Adipocyte (in vitro differentiated cells): ENCODE results near the gene ATG14.
A peak's percentile ranks its signal among the peaks of the same experiment; 100 is the strongest.

Source experiments
- DNase-seq: peaks from one replicate; pipeline ENCODE4 v3.0.0-alpha.2; 2015; ENCODE audit warnings: low read depth
- H3K27me3 ChIP-seq: replicated peaks from 2 replicates; pipeline ENCODE4 v1.7.0; 2013; ENCODE audit warnings: mild to moderate bottlenecking, low read length, moderate library complexity; ENCODE audit not compliant: control insufficient read depth, insufficient read depth
- H3K36me3 ChIP-seq: 2 replicates; pipeline ENCODE4 v1.7.0; 2013; ENCODE audit warnings: low read length, mild to moderate bottlenecking, moderate library complexity; ENCODE audit not compliant: control insufficient read depth, insufficient read depth, severe bottlenecking
- H3K4me1 ChIP-seq: 2 replicates; pipeline ENCODE4 v1.7.0; 2013; ENCODE audit warnings: mild to moderate bottlenecking, low read length, moderate library complexity; ENCODE audit not compliant: control insufficient read depth, insufficient read depth
- H3K4me3 ChIP-seq: 2 replicates; pipeline ENCODE4 v1.7.0; 2013; ENCODE audit warnings: mild to moderate bottlenecking, low read length, moderate library complexity
- H3K9ac ChIP-seq: 2 replicates; pipeline ENCODE4 v1.7.0; 2013; ENCODE audit warnings: mild to moderate bottlenecking, low read length, moderate library complexity
- H3K9me3 ChIP-seq: 2 replicates; pipeline ENCODE4 v1.7.0; 2013; ENCODE audit warnings: mild to moderate bottlenecking, low read length, moderate library complexity; ENCODE audit not compliant: control insufficient read depth

The ATG14 gene

DNA sequence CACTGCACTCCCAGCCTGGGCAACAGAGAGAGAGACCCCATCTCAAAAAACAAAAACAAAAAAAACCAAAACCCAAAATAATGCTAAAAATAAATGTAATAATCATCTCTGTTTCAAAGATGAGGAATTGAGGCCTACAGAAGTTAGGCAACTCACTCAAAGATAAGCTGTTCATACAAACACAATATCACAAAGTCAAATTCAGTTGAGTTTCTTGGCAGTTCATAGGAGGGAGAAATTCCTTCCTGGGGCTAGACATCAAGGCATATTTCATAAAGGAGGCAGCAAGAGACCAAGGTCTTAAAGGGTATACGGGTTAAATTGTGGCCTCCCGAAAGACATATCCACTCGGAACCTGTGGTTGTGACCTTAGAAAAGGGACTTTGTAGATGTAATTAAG is 37.5 kb upstream of the ATG14 start:
- no peaks in the 10 kb centered on the region for H3K9me3 ChIP-seq
- no peak for DNase-seq
- H3K27me3 ChIP-seq: no peaks in the 10 kb centered on the region
- H3K9ac ChIP-seq: no peak overlapping the region
- H3K4me3 ChIP-seq: no peak overlapping the region
- H3K4me1 ChIP-seq: peaks cover 52% of the 10 kb centered on the region
- H3K36me3 ChIP-seq: no peaks in the 10 kb centered on the region

DNA sequence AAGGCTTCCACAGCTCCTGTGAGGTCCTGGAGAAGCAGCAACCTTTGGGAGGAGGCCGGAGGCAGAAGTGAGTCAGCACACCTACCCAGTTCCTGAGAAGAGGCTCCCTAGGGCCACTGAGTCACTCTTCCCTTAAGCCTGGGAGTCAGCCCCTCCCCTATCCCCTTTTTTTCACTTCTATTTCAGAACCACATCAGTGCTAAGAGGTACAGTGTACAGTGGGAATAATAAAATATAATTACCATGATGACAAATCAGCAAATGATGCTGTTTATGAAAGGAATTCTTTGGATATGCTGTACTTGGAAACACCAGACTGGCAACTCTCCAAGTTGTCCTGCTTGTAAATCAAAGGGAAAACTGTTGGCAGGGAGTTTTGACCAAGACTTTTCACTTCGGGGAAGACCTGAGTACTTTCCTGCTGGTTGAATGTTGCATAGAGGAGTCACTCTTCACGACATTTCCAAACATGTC is 36.5 kb upstream of the ATG14 start:
- Histone ChIP-seq H3K36me3 (no peaks in the 10 kb centered on the region), H3K4me1 (peaks cover 45% of the 10 kb centered on the region), H3K4me3 (no peak overlapping the region), H3K9ac (no peak overlapping the region), H3K27me3 (no peaks in the 10 kb centered on the region), H3K9me3 (no peaks in the 10 kb centered on the region)
- DNase-seq: peak; percentile 72

DNA sequence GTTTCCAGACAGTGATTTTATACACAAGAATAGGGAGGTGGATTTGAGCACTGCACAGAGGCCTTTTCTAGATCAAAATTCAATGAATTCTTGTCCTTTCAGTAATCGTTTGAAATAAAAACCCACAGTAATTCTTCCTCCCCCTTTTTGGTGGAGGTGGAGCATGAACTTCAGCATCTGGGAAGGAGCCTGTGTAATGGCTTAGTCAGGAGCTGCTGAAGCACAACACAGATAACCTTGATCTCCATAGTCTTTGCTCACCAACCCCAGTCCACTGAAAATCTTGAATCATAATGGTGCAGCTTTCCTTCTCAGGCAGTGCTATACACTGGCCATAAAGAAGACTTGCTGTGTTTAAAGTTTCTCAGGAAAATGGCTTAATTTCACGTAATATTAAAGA is 35.2 kb upstream of the ATG14 start:
- Histone ChIP-seq H3K27me3 (no peaks in the 10 kb centered on the region), H3K4me1 (peaks cover 36% of the 10 kb centered on the region), H3K36me3 (no peaks in the 10 kb centered on the region), H3K4me3 (no peak overlapping the region), H3K9me3 (no peaks in the 10 kb centered on the region), H3K9ac (peak overlapping the region; percentile 22)
- peak; percentile 42 for DNase-seq

DNA sequence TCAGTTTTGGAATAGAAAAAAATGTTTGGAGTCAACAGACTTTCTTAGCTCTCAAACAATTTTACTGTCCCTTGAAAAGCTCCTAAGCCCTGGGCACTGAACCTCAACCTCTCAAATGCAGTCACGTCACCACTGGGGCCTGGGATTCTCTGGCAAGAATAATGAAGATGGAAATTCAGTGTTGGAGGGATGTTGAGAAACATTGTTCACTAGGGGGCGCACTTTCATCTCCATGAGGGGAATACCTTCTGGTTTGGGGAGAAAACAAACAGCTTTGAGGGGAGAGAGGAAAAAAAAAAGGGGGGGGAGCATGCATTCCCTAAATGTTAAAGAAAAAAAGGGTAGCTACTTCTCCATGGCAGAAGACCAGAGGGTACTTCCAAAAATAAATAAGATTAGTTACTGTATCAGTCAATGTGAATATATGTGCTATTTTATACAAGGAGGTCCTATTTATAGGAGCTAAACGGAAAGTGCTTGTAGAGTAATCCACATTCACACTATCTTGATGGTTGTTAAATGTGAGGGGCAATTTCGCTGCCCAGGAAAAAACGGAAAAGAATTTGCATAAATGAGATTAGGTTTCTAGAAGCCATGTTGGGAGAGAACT is 34.6 kb upstream of the ATG14 start:
- Histone ChIP-seq H3K9me3 (no peaks in the 10 kb centered on the region), H3K4me3 (no peak overlapping the region), H3K4me1 (peaks cover 30% of the 10 kb centered on the region), H3K9ac (peak overlapping the region; percentile 22), H3K36me3 (no peaks in the 10 kb centered on the region), H3K27me3 (no peaks in the 10 kb centered on the region)
- peak; percentile 95 for DNase-seq

DNA sequence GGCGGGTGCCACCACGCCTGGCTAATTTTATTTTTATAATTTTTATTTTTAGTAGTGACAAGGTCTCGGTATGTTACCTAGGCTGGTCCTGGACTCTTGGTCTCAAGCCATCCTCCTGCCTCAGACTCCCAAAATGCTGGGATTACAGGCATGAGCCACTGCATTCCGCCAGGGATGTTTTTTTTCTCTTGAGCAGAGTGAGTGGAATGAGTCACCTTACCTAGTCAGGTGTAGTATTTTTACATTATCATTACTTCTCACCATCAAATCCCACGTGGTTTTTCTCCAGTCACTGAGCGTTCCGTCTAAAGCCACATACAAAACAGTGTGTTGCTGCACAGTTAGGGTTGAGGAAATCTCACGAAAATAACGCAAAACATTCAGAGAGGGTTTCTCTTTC is 29.7 kb upstream of the ATG14 start:
- H3K4me3 ChIP-seq: no peak overlapping the region
- no peaks in the 10 kb centered on the region for H3K36me3 ChIP-seq
- H3K27me3 ChIP-seq: no peaks in the 10 kb centered on the region
- no peak overlapping the region for H3K9ac ChIP-seq
- no peaks in the 10 kb centered on the region for H3K9me3 ChIP-seq
- peaks cover under 1% of the 10 kb centered on the region for H3K4me1 ChIP-seq
- no peak for DNase-seq

DNA sequence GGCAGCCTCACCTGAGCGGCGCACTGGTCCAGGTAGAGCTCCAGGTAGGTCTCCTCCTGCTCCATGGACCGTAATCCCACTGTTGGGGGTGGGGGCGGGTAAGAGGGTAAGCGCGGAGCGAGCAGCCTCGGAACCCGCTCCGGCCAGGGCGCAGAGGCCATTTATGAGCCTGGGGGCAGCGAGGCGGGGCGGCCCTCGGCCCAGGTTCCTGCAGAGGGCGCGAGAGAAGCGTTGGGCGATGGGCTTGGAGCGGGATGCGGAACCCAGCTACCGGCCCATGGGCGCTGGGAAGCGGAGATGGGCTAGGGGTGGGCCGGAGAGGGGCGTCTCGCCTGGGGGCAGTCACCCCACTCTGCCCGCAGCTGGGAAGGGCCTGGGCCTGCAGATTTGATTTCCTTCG is 28.8 kb upstream of the ATG14 start, which contains the start of gene TBPL2:
Gene TBPL2 (minus strand): TSS at position 232 of the 400 bp plus-strand sequence. CDS start 167 bp downstream, at position 65.
- Histone ChIP-seq H3K36me3 (no peaks in the 10 kb centered on the region), H3K27me3 (no peaks in the 10 kb centered on the region), H3K4me1 (no peaks in the 10 kb centered on the region), H3K9me3 (no peaks in the 10 kb centered on the region), H3K9ac (no peak within 1 kb of the TSS), H3K4me3 (no peak within 1 kb of the TSS)
- no peak for DNase-seq

DNA sequence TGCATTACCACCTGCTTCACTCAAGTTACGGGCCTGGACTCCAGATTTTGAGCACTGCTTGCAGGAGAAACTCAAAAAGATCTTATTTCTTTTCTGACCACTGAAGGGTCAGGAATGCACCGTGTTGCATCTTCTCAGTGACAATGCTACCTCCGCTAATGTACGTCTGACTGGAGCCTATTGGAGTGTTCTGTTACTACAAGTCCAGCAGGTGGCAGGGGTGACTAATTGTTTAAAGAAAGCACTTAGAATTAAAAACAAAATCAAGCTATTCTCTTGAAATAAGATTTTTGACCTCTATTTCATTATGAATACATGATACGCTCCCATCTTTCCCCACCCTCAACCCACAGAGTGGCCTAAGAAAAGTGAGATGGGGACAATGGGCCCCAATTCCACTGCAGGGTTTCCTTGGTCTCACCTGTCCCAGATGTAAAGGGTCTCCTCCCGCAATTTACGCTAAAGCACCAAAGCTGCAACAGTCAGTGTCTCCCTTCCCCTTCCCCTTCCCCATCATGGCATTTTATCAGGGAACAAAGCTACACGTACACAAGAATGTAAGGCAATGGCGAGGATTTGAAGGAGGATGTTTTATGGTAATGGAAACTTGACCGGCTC is 26.5 kb upstream of the ATG14 start:
- H3K36me3 ChIP-seq: no peaks in the 10 kb centered on the region
- peak; percentile 58 for DNase-seq
- H3K9me3 ChIP-seq: no peaks in the 10 kb centered on the region
- H3K27me3 ChIP-seq: no peaks in the 10 kb centered on the region
- H3K4me3 ChIP-seq: no peak overlapping the region
- H3K4me1 ChIP-seq: no peaks in the 10 kb centered on the region
- H3K9ac ChIP-seq: no peak overlapping the region

DNA sequence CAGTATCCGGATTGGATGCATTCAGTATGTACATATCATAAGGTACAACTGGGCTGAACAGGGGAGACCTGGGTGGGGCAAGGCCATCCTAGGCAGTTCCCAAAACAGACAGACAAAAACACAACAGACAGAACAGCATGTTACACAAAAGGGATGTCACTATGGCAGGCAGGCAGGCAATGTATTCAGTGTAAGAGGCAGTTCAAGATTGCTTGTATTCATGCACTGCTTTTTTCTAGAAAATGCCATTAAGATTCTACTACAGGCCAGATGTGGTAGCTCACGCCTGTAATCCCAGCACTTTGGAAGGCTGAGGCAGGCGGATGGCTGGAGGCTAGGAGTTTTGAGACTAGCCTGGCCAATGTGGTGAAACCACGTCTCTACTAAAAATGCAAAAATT is 25.3 kb upstream of the ATG14 start:
- Histone ChIP-seq H3K9ac (no peak overlapping the region), H3K36me3 (no peaks in the 10 kb centered on the region), H3K27me3 (no peaks in the 10 kb centered on the region), H3K4me3 (no peak overlapping the region), H3K4me1 (no peaks in the 10 kb centered on the region), H3K9me3 (no peaks in the 10 kb centered on the region)
- DNase-seq: no peak

DNA sequence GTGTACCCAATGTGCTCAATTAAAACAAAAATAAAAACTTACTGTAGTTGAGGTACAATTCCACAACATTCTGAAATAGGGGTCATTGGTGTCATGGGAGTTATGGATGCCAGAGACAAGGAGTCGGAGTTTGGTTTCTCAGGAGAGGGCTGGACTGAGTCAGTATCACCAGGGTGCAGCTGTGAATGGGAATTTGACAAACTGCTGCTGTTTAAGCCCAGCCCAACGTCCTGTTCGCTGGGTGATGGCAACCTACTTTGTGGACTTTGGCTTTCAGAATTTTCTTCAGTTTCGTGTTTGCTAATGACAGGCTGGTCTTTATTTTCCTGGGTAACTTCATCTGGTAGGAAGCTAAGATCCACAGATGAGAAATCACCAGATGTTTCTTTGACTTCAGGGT is 24.9 kb upstream of the ATG14 start:
- H3K36me3 ChIP-seq: no peaks in the 10 kb centered on the region
- H3K4me1 ChIP-seq: no peaks in the 10 kb centered on the region
- H3K27me3 ChIP-seq: no peaks in the 10 kb centered on the region
- H3K9ac ChIP-seq: no peak overlapping the region
- H3K9me3 ChIP-seq: no peaks in the 10 kb centered on the region
- H3K4me3 ChIP-seq: no peak overlapping the region
- DNase-seq: no peak

DNA sequence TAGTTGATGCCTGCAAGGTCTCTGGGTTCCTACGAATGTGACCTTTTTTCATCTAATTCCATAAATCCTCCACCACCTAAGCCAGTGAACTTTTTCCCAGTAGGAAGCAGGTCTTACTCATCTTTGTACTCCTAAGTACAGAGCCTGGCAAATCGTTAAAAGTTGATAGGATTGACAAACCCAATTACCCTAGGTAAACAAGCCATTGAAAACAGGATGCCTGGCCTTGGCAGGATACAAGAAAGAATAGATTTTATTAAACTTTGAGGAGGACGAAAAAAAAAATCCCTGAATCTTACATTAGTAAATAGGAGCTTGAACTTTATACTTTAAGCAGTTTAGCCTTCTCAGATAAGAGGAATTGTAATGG is 23.2 kb upstream of the ATG14 start:
- no peak overlapping the region for H3K4me3 ChIP-seq
- no peaks in the 10 kb centered on the region for H3K36me3 ChIP-seq
- DNase-seq: no peak

DNA sequence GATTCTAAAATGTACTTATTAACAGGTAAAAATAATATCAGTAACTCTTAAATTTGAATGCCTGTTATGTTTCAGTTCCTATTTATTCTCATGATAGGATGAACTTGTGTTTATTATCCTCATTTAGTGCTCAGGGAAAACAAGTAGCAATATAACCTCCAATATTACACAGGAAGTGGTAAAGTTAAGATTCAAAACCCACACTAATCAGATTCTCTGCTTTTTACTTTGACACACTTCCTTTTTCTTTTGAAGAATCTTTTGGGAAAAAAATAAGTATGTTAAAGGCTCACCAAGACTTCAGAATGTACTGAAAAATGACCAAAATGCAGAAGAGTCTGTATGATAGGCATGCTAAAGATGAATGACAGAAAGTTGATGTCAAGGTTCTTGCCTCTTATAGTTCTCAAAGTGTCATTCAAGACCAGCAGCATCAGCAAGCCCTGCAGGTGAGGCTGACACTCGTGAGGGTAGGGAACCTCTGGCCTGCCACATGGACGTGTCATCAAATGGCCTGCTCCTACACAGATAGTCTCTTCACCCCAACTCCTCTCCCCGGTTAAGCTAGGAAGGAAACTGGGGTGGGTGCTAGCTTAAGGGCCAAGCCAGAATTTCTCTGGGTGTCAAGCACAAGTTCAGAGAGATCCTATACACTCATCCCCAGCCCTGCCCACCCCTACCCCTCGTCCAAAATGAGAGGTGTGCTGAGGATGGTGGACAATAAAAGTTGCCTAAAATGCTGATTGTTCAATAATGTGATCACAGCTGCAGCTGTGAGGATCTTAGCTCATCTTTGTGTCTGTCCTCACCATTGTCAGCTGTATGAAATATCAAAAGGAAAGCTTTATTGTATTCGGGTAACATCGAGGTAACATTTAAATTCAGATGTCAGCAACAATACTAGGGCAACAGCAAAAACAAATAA is 22.5 kb upstream of the ATG14 start:
- Histone ChIP-seq H3K9me3 (no peaks in the 10 kb centered on the region), H3K4me3 (no peak overlapping the region), H3K4me1 (no peaks in the 10 kb centered on the region), H3K9ac (no peak overlapping the region), H3K36me3 (no peaks in the 10 kb centered on the region), H3K27me3 (no peaks in the 10 kb centered on the region)
- DNase-seq: no peak

More for the DNA sequence above, 23.2 kb upstream of the ATG14 start:
- H3K9ac ChIP-seq: no peak overlapping the region
- H3K9me3 ChIP-seq: no peaks in the 10 kb centered on the region
- H3K4me1 ChIP-seq: no peaks in the 10 kb centered on the region
- no peaks in the 10 kb centered on the region for H3K27me3 ChIP-seq
